Measurements from ENCODE around the gene ABRAXAS1. TPM values are rescaled to one million over a fixed set of nuclear protein-coding genes. Genes with fewer than 3 reads are reported as not detected.

ABRAXAS1 gene
- total RNA-seq, 1 donor from 2014 or later, result 13.6 TPM

DNA sequence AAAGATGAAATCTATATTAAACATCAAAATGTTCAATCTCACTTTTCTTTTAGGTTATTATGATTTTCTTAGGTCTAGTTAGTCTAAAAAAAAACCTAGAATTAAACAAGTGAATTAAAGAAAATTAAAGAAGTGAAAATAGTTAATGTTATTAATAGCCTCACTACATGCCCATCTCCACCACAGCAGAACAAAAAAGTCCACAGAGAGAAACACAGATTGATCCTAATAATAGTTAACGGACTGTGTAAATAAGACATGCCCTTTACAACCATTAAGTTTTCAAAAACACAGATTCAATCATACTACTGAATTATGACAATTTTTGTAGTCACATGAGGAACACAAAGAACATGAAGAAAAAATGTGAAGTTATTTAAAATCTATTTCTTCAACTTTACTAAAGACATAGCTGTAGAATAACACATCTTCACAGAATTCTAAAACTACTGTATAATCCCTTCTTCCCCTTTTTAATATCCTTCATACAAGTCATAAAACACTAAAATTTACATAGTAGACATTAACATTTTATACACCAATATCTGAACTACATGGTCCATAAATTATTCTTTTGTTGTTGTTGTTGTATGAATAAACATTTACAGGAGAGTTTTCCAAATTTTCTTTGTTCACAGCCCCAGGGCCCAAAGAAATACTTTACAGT is 44.6 kb downstream of the ABRAXAS1 start:
- no peak for FAIRE-seq
- no peak overlapping the region for H3K4me3 ChIP-seq (ENCODE audit: insufficient read depth, low read depth, low read length)

DNA sequence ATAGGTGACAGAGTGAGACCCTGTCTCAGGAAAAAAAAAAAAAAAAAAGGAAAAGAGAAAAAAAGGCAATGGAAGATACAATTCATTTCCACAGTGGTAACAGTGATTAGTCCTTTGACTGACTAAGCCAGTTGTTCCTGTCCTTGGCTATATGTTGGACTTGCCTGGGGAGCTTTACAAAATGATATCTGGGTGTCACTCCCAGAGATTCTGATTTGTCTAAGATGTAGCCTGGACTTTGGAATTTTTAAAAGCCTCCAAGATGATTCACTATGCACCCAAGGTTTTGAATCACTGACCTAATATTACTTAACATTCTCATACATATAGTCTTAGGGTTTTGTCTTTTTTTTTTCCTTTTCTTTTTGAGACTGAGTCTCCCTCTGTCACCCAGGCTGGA is 46.2 kb downstream of the ABRAXAS1 start:
- Histone ChIP-seq H3K9me3 (ENCODE audit: insufficient read depth, low read depth, low read length) (no peaks in the 10 kb centered on the region), H3K79me2 (ENCODE audit: insufficient read depth, low read length) (no peaks in the 10 kb centered on the region), H3K4me2 (ENCODE audit: low read length) (no peak overlapping the region), H2AFZ (ENCODE audit: low read depth, low read length) (no peak overlapping the region), H3K9ac (ENCODE audit: low read length) (no peak overlapping the region), H3K27ac (ENCODE audit: low read depth, low read length) (no peak overlapping the region), H3K36me3 (ENCODE audit: insufficient read depth, low read length) (peaks cover 3% of the 10 kb centered on the region), H4K20me1 (ENCODE audit: insufficient read depth, low read length) (no peaks in the 10 kb centered on the region), H3K4me1 (ENCODE audit: insufficient read depth, low read length) (no peaks in the 10 kb centered on the region), H3K4me3 (ENCODE audit: insufficient read depth, low read depth, low read length) (no peak overlapping the region), H3K27me3 (ENCODE audit: insufficient read depth, low read length) (no peaks in the 10 kb centered on the region)
- Mint-ChIP-seq H3K4me1 (ENCODE audit: low read depth, unreplicated experiment) (no peaks in the 10 kb centered on the region), H3K27me3 (ENCODE audit: low read depth, unreplicated experiment) (no peaks in the 10 kb centered on the region), H3K27ac (ENCODE audit: unreplicated experiment) (no peak overlapping the region), H3K36me3 (ENCODE audit: low read depth, unreplicated experiment) (peaks cover 5% of the 10 kb centered on the region), H3K4me3 (ENCODE audit: unreplicated experiment) (no peak overlapping the region), H3K9me3 (ENCODE audit: unreplicated experiment) (no peaks in the 10 kb centered on the region)
- FAIRE-seq (no peak), DNase-seq (ENCODE audit: low read depth) (no peak)
- TF ChIP-seq, protein P1, sequence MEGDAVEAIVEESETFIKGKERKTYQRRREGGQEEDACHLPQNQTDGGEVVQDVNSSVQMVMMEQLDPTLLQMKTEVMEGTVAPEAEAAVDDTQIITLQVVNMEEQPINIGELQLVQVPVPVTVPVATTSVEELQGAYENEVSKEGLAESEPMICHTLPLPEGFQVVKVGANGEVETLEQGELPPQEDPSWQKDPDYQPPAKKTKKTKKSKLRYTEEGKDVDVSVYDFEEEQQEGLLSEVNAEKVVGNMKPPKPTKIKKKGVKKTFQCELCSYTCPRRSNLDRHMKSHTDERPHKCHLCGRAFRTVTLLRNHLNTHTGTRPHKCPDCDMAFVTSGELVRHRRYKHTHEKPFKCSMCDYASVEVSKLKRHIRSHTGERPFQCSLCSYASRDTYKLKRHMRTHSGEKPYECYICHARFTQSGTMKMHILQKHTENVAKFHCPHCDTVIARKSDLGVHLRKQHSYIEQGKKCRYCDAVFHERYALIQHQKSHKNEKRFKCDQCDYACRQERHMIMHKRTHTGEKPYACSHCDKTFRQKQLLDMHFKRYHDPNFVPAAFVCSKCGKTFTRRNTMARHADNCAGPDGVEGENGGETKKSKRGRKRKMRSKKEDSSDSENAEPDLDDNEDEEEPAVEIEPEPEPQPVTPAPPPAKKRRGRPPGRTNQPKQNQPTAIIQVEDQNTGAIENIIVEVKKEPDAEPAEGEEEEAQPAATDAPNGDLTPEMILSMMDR (IDR thresholded peaks at IDR 0.05; ENCODE audit: insufficient read depth, low read depth, low read length), result no peak
- TF ChIP-seq EZH2 (IDR thresholded peaks at IDR 0.05; ENCODE audit: insufficient read depth, low read length), result no peak

More for the DNA sequence above, 44.6 kb downstream of the ABRAXAS1 start:
- Histone ChIP-seq H4K20me1 (ENCODE audit: insufficient read depth, low read length) (no peaks in the 10 kb centered on the region), H3K36me3 (ENCODE audit: insufficient read depth, low read length) (peaks cover 3% of the 10 kb centered on the region), H3K9me3 (ENCODE audit: insufficient read depth, low read depth, low read length) (no peaks in the 10 kb centered on the region), H2AFZ (ENCODE audit: low read depth, low read length) (no peak overlapping the region), H3K79me2 (ENCODE audit: insufficient read depth, low read length) (no peaks in the 10 kb centered on the region), H3K27ac (ENCODE audit: low read depth, low read length) (no peak overlapping the region), H3K9ac (ENCODE audit: low read length) (no peak overlapping the region), H3K27me3 (ENCODE audit: insufficient read depth, low read length) (no peaks in the 10 kb centered on the region), H3K4me1 (ENCODE audit: insufficient read depth, low read length) (no peaks in the 10 kb centered on the region), H3K4me2 (ENCODE audit: low read length) (no peak overlapping the region)
- no peak for DNase-seq (ENCODE audit: low read depth)
- H3K27me3 Mint-ChIP-seq (ENCODE audit: low read depth, unreplicated experiment), result no peaks in the 10 kb centered on the region
- H3K9me3 Mint-ChIP-seq (ENCODE audit: unreplicated experiment), result no peaks in the 10 kb centered on the region
- H3K4me1 Mint-ChIP-seq (ENCODE audit: low read depth, unreplicated experiment), result no peaks in the 10 kb centered on the region
- TF ChIP-seq, protein P1 (IDR thresholded peaks at IDR 0.05; ENCODE audit: insufficient read depth, low read depth, low read length), result no peak
- no peak for TF ChIP-seq EZH2 (IDR thresholded peaks at IDR 0.05; ENCODE audit: insufficient read depth, low read length)
- no peak overlapping the region for H3K4me3 Mint-ChIP-seq (ENCODE audit: unreplicated experiment)
- peaks cover 7% of the 10 kb centered on the region for H3K36me3 Mint-ChIP-seq (ENCODE audit: low read depth, unreplicated experiment)
- no peak overlapping the region for H3K27ac Mint-ChIP-seq (ENCODE audit: unreplicated experiment)

DNA sequence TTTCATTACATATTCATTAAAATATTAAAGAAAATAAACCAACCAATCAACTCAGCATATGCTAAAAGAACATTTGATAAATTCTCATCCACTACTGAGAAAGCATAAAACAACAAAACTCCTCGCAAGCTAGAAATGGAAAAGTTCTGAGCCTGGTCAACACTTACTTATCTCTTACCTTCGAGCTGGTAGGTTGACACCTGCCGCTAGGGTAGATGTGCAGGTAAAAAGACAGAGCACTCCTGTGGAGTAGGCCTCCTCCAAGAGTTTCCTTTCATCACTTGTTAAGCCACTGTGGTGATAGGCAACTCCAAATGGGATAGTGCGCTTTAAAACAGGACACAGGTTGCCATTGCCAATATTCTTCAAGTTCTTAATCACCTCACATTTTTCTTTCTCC is 48.2 kb downstream of the ABRAXAS1 start:
- H3K4me3 ChIP-seq (ENCODE audit: insufficient read depth, low read depth, low read length), result no peak overlapping the region
- H3K4me2 ChIP-seq (ENCODE audit: low read length), result no peak overlapping the region
- H3K9me3 ChIP-seq (ENCODE audit: insufficient read depth, low read depth, low read length), result no peaks in the 10 kb centered on the region
- TF ChIP-seq EZH2 (IDR thresholded peaks at IDR 0.05; ENCODE audit: insufficient read depth, low read length), result no peak
- TF ChIP-seq, protein P1 (IDR thresholded peaks at IDR 0.05; ENCODE audit: insufficient read depth, low read depth, low read length), result no peak
- no peaks in the 10 kb centered on the region for H3K4me1 Mint-ChIP-seq (ENCODE audit: low read depth, unreplicated experiment)
- no peak for DNase-seq (ENCODE audit: low read depth)
- FAIRE-seq, result no peak
- H2AFZ ChIP-seq (ENCODE audit: low read depth, low read length), result no peak overlapping the region
- no peaks in the 10 kb centered on the region for H3K79me2 ChIP-seq (ENCODE audit: insufficient read depth, low read length)
- H3K9ac ChIP-seq (ENCODE audit: low read length), result no peak overlapping the region
- H3K9me3 Mint-ChIP-seq (ENCODE audit: unreplicated experiment), result no peaks in the 10 kb centered on the region
- no peaks in the 10 kb centered on the region for H4K20me1 ChIP-seq (ENCODE audit: insufficient read depth, low read length)
- peaks cover 5% of the 10 kb centered on the region for H3K36me3 Mint-ChIP-seq (ENCODE audit: low read depth, unreplicated experiment)
- H3K4me1 ChIP-seq (ENCODE audit: insufficient read depth, low read length), result no peaks in the 10 kb centered on the region
- H3K27me3 ChIP-seq (ENCODE audit: insufficient read depth, low read length), result no peaks in the 10 kb centered on the region
- no peak overlapping the region for H3K27ac Mint-ChIP-seq (ENCODE audit: unreplicated experiment)
- no peak overlapping the region for H3K27ac ChIP-seq (ENCODE audit: low read depth, low read length)
- peaks cover 3% of the 10 kb centered on the region for H3K36me3 ChIP-seq (ENCODE audit: insufficient read depth, low read length)
- no peak overlapping the region for H3K4me3 Mint-ChIP-seq (ENCODE audit: unreplicated experiment)
- H3K27me3 Mint-ChIP-seq (ENCODE audit: low read depth, unreplicated experiment), result no peaks in the 10 kb centered on the region
